ENCODE measurements around the gene BABAM2. TPM values are rescaled to one million over a fixed set of nuclear protein-coding genes. Genes with fewer than 3 reads are reported as not detected.

BABAM2 gene
- total RNA-seq, 1 donor from 2014 or later: 28.5 TPM

DNA sequence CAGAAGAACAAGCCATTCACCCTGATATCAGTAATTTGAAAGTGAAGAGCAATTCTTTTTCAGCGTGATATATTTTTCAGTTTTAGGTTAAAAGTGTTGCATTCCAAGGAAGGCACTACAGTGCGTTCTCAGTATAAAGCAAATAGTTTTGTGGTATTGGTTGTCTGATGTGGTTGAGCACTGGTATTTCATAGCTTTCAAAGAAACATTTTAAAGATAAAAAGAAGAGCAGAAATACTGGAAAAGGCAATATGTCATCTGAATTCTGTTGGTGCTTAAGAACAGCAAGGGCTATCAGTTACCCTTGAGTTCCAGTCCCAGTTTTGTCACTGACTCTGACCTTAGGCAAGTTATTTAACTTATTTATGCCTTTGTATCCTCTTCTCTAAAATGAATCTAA is 191.6 kb downstream of the BABAM2 start:
- no peaks in the 10 kb centered on the region for H3K36me3 Mint-ChIP-seq (ENCODE audit: low read depth, unreplicated experiment)
- DNase-seq (ENCODE audit: low read depth): peak; percentile 86
- H3K9me3 Mint-ChIP-seq (ENCODE audit: unreplicated experiment): no peaks in the 10 kb centered on the region

DNA sequence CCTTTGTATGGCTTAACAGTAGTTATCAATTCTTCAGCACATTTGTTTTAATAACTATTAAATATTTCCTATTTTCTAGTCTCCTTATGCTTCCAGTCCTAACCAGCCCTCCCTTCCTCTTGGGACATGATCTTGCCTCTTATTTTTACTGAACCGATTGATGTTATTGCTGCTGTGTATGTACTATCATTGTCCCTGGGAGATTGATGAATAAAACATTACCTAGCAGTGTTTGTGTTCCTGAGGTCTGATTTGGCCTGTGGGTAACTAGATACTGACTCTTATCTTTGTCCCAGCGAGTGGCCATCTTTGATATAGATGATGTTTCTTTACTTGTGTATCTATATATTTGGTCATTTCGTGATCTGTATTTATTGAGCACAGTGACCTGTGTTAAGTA is 192.9 kb downstream of the BABAM2 start:
- Histone ChIP-seq H3K4me2 (ENCODE audit: low read length) (no peak overlapping the region), H3K4me3 (ENCODE audit: insufficient read depth, low read depth, low read length) (no peak overlapping the region), H3K9me3 (ENCODE audit: insufficient read depth, low read depth, low read length) (no peaks in the 10 kb centered on the region), H3K27ac (ENCODE audit: low read depth, low read length) (no peak overlapping the region), H2AFZ (ENCODE audit: low read depth, low read length) (no peak overlapping the region), H3K27me3 (ENCODE audit: insufficient read depth, low read length) (no peaks in the 10 kb centered on the region), H3K9ac (ENCODE audit: low read length) (no peak overlapping the region), H3K36me3 (ENCODE audit: insufficient read depth, low read length) (no peaks in the 10 kb centered on the region), H3K4me1 (ENCODE audit: insufficient read depth, low read length) (peaks cover 12% of the 10 kb centered on the region), H3K79me2 (ENCODE audit: insufficient read depth, low read length) (no peaks in the 10 kb centered on the region), H4K20me1 (ENCODE audit: insufficient read depth, low read length) (no peaks in the 10 kb centered on the region)
- TF ChIP-seq EZH2 (IDR thresholded peaks at IDR 0.05; ENCODE audit: insufficient read depth, low read length): no peak
- TF ChIP-seq, protein P1, sequence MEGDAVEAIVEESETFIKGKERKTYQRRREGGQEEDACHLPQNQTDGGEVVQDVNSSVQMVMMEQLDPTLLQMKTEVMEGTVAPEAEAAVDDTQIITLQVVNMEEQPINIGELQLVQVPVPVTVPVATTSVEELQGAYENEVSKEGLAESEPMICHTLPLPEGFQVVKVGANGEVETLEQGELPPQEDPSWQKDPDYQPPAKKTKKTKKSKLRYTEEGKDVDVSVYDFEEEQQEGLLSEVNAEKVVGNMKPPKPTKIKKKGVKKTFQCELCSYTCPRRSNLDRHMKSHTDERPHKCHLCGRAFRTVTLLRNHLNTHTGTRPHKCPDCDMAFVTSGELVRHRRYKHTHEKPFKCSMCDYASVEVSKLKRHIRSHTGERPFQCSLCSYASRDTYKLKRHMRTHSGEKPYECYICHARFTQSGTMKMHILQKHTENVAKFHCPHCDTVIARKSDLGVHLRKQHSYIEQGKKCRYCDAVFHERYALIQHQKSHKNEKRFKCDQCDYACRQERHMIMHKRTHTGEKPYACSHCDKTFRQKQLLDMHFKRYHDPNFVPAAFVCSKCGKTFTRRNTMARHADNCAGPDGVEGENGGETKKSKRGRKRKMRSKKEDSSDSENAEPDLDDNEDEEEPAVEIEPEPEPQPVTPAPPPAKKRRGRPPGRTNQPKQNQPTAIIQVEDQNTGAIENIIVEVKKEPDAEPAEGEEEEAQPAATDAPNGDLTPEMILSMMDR (IDR thresholded peaks at IDR 0.05; ENCODE audit: insufficient read depth, low read depth, low read length): no peak
- FAIRE-seq: no peak
- Mint-ChIP-seq H3K4me3 (ENCODE audit: unreplicated experiment) (no peak overlapping the region), H3K27ac (ENCODE audit: unreplicated experiment) (no peak overlapping the region), H3K27me3 (ENCODE audit: low read depth, unreplicated experiment) (no peaks in the 10 kb centered on the region), H3K9me3 (ENCODE audit: unreplicated experiment) (no peaks in the 10 kb centered on the region), H3K36me3 (ENCODE audit: low read depth, unreplicated experiment) (no peaks in the 10 kb centered on the region), H3K4me1 (ENCODE audit: low read depth, unreplicated experiment) (peaks cover 47% of the 10 kb centered on the region)
- DNase-seq (ENCODE audit: low read depth): no peak

More for the DNA sequence above, 191.6 kb downstream of the BABAM2 start:
- H3K27me3 Mint-ChIP-seq (ENCODE audit: low read depth, unreplicated experiment): no peaks in the 10 kb centered on the region
- no peaks in the 10 kb centered on the region for H3K27me3 ChIP-seq (ENCODE audit: insufficient read depth, low read length)
- peaks cover 46% of the 10 kb centered on the region for H3K4me1 Mint-ChIP-seq (ENCODE audit: low read depth, unreplicated experiment)
- no peaks in the 10 kb centered on the region for H3K9me3 ChIP-seq (ENCODE audit: insufficient read depth, low read depth, low read length)
- H3K27ac ChIP-seq (ENCODE audit: low read depth, low read length): no peak overlapping the region
- H2AFZ ChIP-seq (ENCODE audit: low read depth, low read length): no peak overlapping the region
- H3K4me2 ChIP-seq (ENCODE audit: low read length): peak overlapping the region; percentile 31
- no peaks in the 10 kb centered on the region for H3K36me3 ChIP-seq (ENCODE audit: insufficient read depth, low read length)
- H3K79me2 ChIP-seq (ENCODE audit: insufficient read depth, low read length): no peaks in the 10 kb centered on the region
- H3K4me3 ChIP-seq (ENCODE audit: insufficient read depth, low read depth, low read length): no peak overlapping the region
- H4K20me1 ChIP-seq (ENCODE audit: insufficient read depth, low read length): no peaks in the 10 kb centered on the region
- no peak overlapping the region for H3K27ac Mint-ChIP-seq (ENCODE audit: unreplicated experiment)
- peaks cover 12% of the 10 kb centered on the region for H3K4me1 ChIP-seq (ENCODE audit: insufficient read depth, low read length)
- peak; percentile 62 for FAIRE-seq
- H3K4me3 Mint-ChIP-seq (ENCODE audit: unreplicated experiment): no peak overlapping the region
- no peak overlapping the region for H3K9ac ChIP-seq (ENCODE audit: low read length)
- TF ChIP-seq, protein P1 (IDR thresholded peaks at IDR 0.05; ENCODE audit: insufficient read depth, low read depth, low read length): no peak
- no peak for TF ChIP-seq EZH2 (IDR thresholded peaks at IDR 0.05; ENCODE audit: insufficient read depth, low read length)

- Mint-ChIP-seq H3K4me3 (ENCODE audit: unreplicated experiment) (no peak overlapping the region), H3K4me1 (ENCODE audit: low read depth, unreplicated experiment) (peaks cover 58% of the 10 kb centered on the region), H3K36me3 (ENCODE audit: low read depth, unreplicated experiment) (no peaks in the 10 kb centered on the region), H3K27ac (ENCODE audit: unreplicated experiment) (peak overlapping the region; percentile 43), H3K9me3 (ENCODE audit: unreplicated experiment) (no peaks in the 10 kb centered on the region), H3K27me3 (ENCODE audit: low read depth, unreplicated experiment) (no peaks in the 10 kb centered on the region)
- Histone ChIP-seq H2AFZ (ENCODE audit: low read depth, low read length) (no peak overlapping the region), H3K27me3 (ENCODE audit: insufficient read depth, low read length) (no peaks in the 10 kb centered on the region), H3K4me3 (ENCODE audit: insufficient read depth, low read depth, low read length) (no peak overlapping the region), H3K36me3 (ENCODE audit: insufficient read depth, low read length) (no peaks in the 10 kb centered on the region), H3K4me2 (ENCODE audit: low read length) (no peak overlapping the region), H3K4me1 (ENCODE audit: insufficient read depth, low read length) (peaks cover 22% of the 10 kb centered on the region), H3K79me2 (ENCODE audit: insufficient read depth, low read length) (no peaks in the 10 kb centered on the region), H3K27ac (ENCODE audit: low read depth, low read length) (no peak overlapping the region), H3K9ac (ENCODE audit: low read length) (no peak overlapping the region), H3K9me3 (ENCODE audit: insufficient read depth, low read depth, low read length) (no peaks in the 10 kb centered on the region), H4K20me1 (ENCODE audit: insufficient read depth, low read length) (no peaks in the 10 kb centered on the region)
- FAIRE-seq (no peak), DNase-seq (ENCODE audit: low read depth) (peak; percentile 65)
- TF ChIP-seq, protein P1 (IDR thresholded peaks at IDR 0.05; ENCODE audit: insufficient read depth, low read depth, low read length): no peak
- TF ChIP-seq EZH2 (IDR thresholded peaks at IDR 0.05; ENCODE audit: insufficient read depth, low read length): no peak
These were observed 194.0 kb downstream of the BABAM2 start for GRCh38 chr2:28084564-28084963.
